Transverse colon (tissue), 4 donors: ENCODE data around the gene ACER1.

Experiments
- POLR2AphosphoS5 ChIP-seq, 3 donors: sonication (generic); formaldehyde crosslinking; IDR thresholded peaks; one replicate each; pipeline ENCODE4 v1.6.1; 2016; ENCODE audit warnings: antibody characterized with exemption in 3 of 3
- TF ChIP-seq, protein P1 (sequence below), 5 experiments: fragments of 200-600 bp in 3 of 5; fragments of 450-650 bp in 2 of 5; sonication (generic) in 3 of 5; IDR thresholded peaks; 1 replicate in 2 of 5; 2 replicates in 3 of 5; pipeline ENCODE4 v1.5.1; 2016 to 2017; ENCODE audit warnings: antibody characterized with exemption in 5 of 5, inconsistent platforms in 3 of 5, mild to moderate bottlenecking in 2 of 5, moderate library complexity in 1 of 5

DNA sequence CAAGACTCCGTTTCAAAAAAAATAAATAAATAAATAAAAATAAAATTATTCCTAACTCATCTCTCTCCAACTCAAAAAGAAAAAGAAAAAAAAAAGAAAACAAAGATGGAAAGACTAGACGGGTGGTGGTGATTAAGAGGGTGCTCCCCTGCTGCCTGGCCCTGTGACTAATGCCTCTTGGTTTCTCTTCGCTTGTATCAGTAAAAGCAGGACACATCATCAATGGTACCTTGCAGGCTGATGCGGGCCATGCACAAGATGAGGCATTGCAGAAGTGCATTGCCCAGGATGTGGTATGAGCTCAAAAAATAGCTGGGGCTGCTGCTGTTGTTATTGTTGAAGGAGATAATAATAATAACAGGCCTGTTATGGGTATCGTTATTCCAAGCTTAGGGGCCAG, 14.6 kb downstream of the ACER1 start:
- TF ChIP-seq, protein P1, sequence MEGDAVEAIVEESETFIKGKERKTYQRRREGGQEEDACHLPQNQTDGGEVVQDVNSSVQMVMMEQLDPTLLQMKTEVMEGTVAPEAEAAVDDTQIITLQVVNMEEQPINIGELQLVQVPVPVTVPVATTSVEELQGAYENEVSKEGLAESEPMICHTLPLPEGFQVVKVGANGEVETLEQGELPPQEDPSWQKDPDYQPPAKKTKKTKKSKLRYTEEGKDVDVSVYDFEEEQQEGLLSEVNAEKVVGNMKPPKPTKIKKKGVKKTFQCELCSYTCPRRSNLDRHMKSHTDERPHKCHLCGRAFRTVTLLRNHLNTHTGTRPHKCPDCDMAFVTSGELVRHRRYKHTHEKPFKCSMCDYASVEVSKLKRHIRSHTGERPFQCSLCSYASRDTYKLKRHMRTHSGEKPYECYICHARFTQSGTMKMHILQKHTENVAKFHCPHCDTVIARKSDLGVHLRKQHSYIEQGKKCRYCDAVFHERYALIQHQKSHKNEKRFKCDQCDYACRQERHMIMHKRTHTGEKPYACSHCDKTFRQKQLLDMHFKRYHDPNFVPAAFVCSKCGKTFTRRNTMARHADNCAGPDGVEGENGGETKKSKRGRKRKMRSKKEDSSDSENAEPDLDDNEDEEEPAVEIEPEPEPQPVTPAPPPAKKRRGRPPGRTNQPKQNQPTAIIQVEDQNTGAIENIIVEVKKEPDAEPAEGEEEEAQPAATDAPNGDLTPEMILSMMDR (IDR thresholded peaks at IDR 0.05): no peak
- no peak for TF ChIP-seq POLR2AphosphoS5 (IDR thresholded peaks at IDR 0.05)
